GM21367 (cell line): ENCODE data around the gene DPYSL3.
"Not testable (repeated sequence)": the region's sequence is repeated elsewhere in the genome, so short reads cannot be mapped to it uniquely, and the experiment has no call there.

Experiments used
- ATAC-seq: cut with Tn5 transposase; IDR thresholded peaks from one replicate; pipeline ENCODE4 v1.9.1; 2021; ENCODE audit not compliant: unreplicated experiment

DPYSL3 gene

GRCh38 chr5:147373328-147373727 lies 136.5 kb downstream of the DPYSL3 start:
- no peak for ATAC-seq

GRCh38 chr5:147372191-147372590 lies 137.7 kb downstream of the DPYSL3 start:
- ATAC-seq, result no peak

DNA sequence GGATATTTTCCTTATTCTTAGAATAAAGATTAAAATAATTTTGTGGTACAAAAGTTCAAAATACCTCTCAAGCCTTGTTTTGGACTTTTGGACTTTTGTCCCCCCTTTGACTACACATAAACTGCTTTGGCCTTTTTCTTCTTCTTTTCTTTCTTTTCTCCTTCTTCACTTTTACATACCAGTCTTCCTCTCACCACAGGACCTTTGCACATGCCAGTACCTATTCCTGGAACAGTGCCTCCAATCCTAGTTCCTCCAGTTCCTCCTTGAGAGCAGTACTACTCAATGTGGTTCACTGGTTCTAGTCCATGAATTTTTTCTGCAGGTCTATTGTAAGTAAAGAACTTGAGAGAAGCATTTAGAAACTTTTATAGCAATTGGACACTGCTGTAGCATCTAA lies 138.6 kb downstream of the DPYSL3 start:
- no peak for ATAC-seq

DNA sequence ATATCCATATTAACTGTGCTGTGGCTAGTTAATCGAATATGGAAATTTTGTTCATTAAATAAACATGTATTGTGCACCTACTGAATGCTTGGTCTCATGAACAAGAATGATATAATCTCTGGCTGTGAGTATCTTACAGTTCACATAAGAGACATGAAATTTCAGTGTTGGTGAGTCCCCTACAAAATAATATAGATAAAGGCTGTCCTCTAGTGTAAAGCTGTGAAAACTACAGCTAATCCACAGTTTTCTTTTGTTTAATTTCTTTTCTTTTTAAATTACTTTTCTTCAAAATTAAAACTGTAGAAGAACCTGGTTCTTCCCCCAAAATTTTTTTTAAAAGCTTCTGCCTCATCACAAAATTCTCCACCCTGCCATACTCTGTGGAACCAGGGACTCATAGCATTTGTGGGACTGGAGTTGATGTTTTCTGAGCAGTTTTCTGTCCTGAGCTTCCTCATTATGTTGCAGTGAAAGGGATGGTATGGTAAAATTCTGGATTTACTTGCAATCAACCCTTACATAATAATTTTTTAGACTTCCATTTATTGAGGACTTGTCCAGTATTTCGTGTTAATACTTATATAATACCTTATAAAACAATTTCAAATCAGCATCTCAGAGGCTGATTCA lies 140.0 kb downstream of the DPYSL3 start:
- no peak for ATAC-seq

- not testable (repeated sequence) for ATAC-seq
Observed at GRCh38 chr5:147367381-147367780, 142.5 kb downstream of the DPYSL3 start.

- ATAC-seq, result no peak
Observed at GRCh38 chr5:147361441-147362175, 148.3 kb downstream of the DPYSL3 start.

GRCh38 chr5:147360816-147361215 lies 149.1 kb downstream of the DPYSL3 start:
- ATAC-seq, result no peak

GRCh38 chr5:147359581-147359980 lies 150.3 kb downstream of the DPYSL3 start:
- no peak for ATAC-seq

GRCh38 chr5:147359101-147359500 lies 150.8 kb downstream of the DPYSL3 start:
- ATAC-seq, result no peak

DNA sequence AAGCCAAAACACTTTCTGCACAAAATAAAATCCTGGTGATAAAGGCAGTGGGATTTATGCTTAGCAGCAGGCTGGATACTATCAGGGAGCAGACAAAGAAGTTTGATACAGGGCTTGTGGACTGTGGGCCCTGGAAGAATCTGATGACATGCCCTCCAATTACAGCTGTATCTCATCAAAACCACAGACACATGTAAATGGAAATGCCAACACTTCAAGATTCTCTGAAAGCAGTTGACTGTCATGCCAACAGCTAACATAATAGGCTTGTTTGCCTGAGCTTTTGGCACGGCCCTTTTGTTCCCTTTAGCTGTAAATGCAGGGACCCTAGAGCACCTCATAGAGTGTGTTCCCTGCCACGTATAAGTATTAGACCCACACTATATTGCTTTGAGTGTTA lies 160.6 kb downstream of the DPYSL3 start:
- ATAC-seq, result no peak

DNA sequence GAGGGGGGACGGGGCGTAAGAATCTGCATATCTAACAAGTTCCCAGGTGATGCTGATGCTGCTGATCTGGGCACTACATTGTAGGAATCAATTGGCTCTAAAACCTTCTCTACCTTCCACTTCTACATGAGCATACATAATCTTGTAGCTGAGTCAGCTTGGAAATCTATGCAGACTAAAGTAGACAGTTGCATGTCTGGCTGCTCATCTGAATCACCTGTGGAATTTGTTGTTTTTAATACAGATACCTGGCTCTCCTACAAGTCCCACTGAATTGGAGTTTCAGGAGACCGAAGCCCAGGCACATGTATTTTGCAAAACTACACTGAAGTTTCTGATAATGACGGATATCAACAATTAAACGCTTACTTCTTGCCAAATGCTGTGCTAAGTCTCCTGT lies 161.4 kb downstream of the DPYSL3 start:
- ATAC-seq, result no peak

GRCh38 chr5:147348046-147348445 lies 161.8 kb downstream of the DPYSL3 start:
- no peak for ATAC-seq

- ATAC-seq, result no peak
Observed at GRCh38 chr5:147346006-147346561, 163.8 kb downstream of the DPYSL3 start.

DNA sequence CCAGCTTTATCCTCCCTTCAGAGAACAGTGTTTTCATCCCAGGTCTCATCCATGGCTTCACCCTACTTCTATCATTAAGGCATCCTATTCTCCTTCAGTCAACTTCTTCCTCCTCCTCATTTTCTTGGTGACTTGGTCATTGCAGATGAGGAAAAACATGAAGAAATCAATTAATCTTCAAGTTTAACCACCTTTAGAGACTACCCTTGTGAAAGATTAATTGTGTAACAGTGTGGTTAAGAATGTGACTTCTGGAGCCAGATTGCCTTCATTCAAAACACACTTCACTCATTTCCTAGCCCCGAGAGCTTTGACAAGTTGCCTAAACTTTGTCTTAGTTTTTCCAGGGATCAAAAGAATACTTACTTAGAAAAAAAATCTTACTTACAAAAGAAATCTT lies 165.0 kb downstream of the DPYSL3 start:
- no peak for ATAC-seq

GRCh38 chr5:147341345-147341744 lies 168.5 kb downstream of the DPYSL3 start:
- no peak for ATAC-seq

DNA sequence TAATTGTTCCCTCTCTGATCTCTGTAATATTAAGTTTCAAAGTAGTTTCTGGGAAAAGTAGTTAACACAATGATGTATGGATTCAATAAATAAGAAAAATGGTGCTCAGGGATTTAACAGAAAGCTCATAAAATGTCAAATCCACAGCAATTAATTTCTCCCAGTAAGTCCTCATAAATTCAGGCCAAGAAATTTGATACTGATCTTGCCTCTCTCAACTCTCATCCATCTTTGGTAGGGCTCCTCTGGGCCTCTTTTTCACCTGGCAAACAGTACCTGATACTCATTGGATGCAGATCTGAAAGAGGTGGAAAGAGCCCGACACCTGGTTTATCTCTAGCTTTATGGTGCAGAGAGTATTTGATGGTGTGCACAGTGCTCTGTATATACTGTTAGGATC lies 168.9 kb downstream of the DPYSL3 start:
- ATAC-seq, result no peak
